ENCODE measurements around the gene STXBP4. TPM values are rescaled to one million over a fixed set of nuclear protein-coding genes. Genes with fewer than 3 reads are reported as not detected.

Gene STXBP4
- polyA plus RNA-seq, 1 donor (not counting 4 experiments of a cell fraction or from before 2014, with no cell fraction given): 4.2 TPM

DNA sequence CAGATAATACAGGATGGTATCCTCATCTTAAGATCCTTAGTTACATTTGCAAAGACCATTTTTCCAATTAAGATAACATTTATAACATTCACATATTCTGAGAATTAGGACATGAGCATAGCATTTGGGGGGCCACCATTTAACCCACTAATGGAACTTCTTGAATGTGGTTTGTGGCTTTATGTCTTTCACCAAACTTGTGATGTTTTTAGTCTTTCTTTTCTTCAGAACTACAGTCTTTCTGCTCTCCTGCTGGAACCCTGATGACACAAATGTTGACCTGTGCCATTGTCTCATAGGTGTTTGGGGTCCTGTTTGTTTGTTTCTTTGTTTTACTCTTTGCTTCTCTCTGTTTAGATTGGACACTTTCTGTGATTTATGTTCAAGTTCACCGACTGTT lies 23.3 kb upstream of the STXBP4 start:
- H3K27me3 ChIP-seq (ENCODE audit: control insufficient read depth, extremely low read depth, insufficient read depth, low read length): no peaks in the 10 kb centered on the region
- H4K20me1 ChIP-seq (ENCODE audit: control insufficient read depth, extremely low read depth, insufficient read depth, low read length): no peaks in the 10 kb centered on the region
- no peak overlapping the region for H3K27ac ChIP-seq (ENCODE audit: control insufficient read depth, insufficient read depth, low read length)
- H3K79me2 ChIP-seq (ENCODE audit: control insufficient read depth, insufficient read depth, low read length): no peaks in the 10 kb centered on the region
- no peak overlapping the region for H2AFZ ChIP-seq (ENCODE audit: control insufficient read depth, low read length)
- no peaks in the 10 kb centered on the region for H3K9me1 ChIP-seq (ENCODE audit: control insufficient read depth, extremely low read depth, insufficient read depth, low read length)
- H3K4me2 ChIP-seq (ENCODE audit: control insufficient read depth, extremely low read depth, insufficient read depth, low read depth, low read length): no peak overlapping the region
- TF ChIP-seq EZH2 (IDR thresholded peaks at IDR 0.05; ENCODE audit: low read length): no peak
- TF ChIP-seq, protein P1, sequence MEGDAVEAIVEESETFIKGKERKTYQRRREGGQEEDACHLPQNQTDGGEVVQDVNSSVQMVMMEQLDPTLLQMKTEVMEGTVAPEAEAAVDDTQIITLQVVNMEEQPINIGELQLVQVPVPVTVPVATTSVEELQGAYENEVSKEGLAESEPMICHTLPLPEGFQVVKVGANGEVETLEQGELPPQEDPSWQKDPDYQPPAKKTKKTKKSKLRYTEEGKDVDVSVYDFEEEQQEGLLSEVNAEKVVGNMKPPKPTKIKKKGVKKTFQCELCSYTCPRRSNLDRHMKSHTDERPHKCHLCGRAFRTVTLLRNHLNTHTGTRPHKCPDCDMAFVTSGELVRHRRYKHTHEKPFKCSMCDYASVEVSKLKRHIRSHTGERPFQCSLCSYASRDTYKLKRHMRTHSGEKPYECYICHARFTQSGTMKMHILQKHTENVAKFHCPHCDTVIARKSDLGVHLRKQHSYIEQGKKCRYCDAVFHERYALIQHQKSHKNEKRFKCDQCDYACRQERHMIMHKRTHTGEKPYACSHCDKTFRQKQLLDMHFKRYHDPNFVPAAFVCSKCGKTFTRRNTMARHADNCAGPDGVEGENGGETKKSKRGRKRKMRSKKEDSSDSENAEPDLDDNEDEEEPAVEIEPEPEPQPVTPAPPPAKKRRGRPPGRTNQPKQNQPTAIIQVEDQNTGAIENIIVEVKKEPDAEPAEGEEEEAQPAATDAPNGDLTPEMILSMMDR (optimal IDR thresholded peaks at IDR 0.05 in 1 of 3, IDR thresholded peaks at IDR 0.05 in 1 of 3, conservative IDR thresholded peaks at IDR 0.05 in 1 of 3; ENCODE audit: extremely low read depth in 1 of 3, insufficient read depth in 2 of 3, low read length in 3 of 3): no peak
- dilution Hi-C loops (cut with MboI; ENCODE audit: extremely low pct_ligation_motif_present, low sequenced_read_pairs): no loop called here
- H3K4me1 ChIP-seq (ENCODE audit: control insufficient read depth, extremely low read depth, insufficient read depth, low read length): peaks cover 9% of the 10 kb centered on the region
- H3K9ac ChIP-seq (ENCODE audit: control insufficient read depth, extremely low read depth, insufficient read depth, low read length): no peak overlapping the region
- DNase-seq (ENCODE audit: low read depth, low spot score) (no peak), FAIRE-seq (no peak)
- no peaks in the 10 kb centered on the region for H3K9me3 ChIP-seq (ENCODE audit: control insufficient read depth, low read depth, low read length)
- no peak overlapping the region for H3K4me3 ChIP-seq (ENCODE audit: control insufficient read depth in 2 of 3, extremely low read depth in 1 of 3, insufficient read depth in 2 of 3, low read depth in 1 of 3, low read length in 3 of 3)
- H3K36me3 ChIP-seq (ENCODE audit: control insufficient read depth in 2 of 2, extremely low read depth in 1 of 2, insufficient read depth in 2 of 2, low read length in 2 of 2): peaks cover 9 to 17% of the 10 kb centered on the region in 2 experiments

DNA sequence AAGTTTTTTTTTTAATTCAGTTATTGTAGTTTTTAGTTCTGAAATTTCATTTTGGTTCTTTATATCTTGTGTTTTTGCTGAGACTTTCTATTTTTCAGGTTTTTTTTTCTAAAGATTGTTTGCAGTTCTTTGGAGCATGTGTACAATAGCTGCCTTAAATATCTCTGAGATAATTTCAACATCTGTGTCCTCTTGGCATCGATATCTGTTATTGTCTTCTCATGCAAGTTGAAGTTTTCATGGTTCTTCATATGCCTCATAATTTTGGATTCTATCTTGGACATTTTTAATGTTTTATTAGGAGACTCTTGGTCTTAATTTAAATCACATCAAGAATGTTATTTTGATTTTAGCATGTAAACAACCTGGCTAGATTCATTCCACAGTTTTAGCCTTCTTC lies 22.9 kb upstream of the STXBP4 start:
- H3K4me1 ChIP-seq (ENCODE audit: control insufficient read depth, extremely low read depth, insufficient read depth, low read length): peaks cover 9% of the 10 kb centered on the region
- H3K4me2 ChIP-seq (ENCODE audit: control insufficient read depth, extremely low read depth, insufficient read depth, low read depth, low read length): no peak overlapping the region
- dilution Hi-C loops (cut with MboI; ENCODE audit: extremely low pct_ligation_motif_present, low sequenced_read_pairs): no loop called here
- FAIRE-seq (no peak), DNase-seq (ENCODE audit: low read depth, low spot score) (no peak)
- H3K27ac ChIP-seq (ENCODE audit: control insufficient read depth, insufficient read depth, low read length): no peak overlapping the region
- H3K36me3 ChIP-seq (ENCODE audit: control insufficient read depth in 2 of 2, extremely low read depth in 1 of 2, insufficient read depth in 2 of 2, low read length in 2 of 2): peaks cover 9 to 17% of the 10 kb centered on the region in 2 experiments
- H3K4me3 ChIP-seq (ENCODE audit: control insufficient read depth in 2 of 3, extremely low read depth in 1 of 3, insufficient read depth in 2 of 3, low read depth in 1 of 3, low read length in 3 of 3): no peak overlapping the region
- no peak overlapping the region for H3K9ac ChIP-seq (ENCODE audit: control insufficient read depth, extremely low read depth, insufficient read depth, low read length)
- H3K9me3 ChIP-seq (ENCODE audit: control insufficient read depth, low read depth, low read length): no peaks in the 10 kb centered on the region
- no peaks in the 10 kb centered on the region for H3K79me2 ChIP-seq (ENCODE audit: control insufficient read depth, insufficient read depth, low read length)
- H3K9me1 ChIP-seq (ENCODE audit: control insufficient read depth, extremely low read depth, insufficient read depth, low read length): no peaks in the 10 kb centered on the region
- H4K20me1 ChIP-seq (ENCODE audit: control insufficient read depth, extremely low read depth, insufficient read depth, low read length): no peaks in the 10 kb centered on the region
- no peak overlapping the region for H2AFZ ChIP-seq (ENCODE audit: control insufficient read depth, low read length)
- no peaks in the 10 kb centered on the region for H3K27me3 ChIP-seq (ENCODE audit: control insufficient read depth, extremely low read depth, insufficient read depth, low read length)
- TF ChIP-seq EZH2 (IDR thresholded peaks at IDR 0.05; ENCODE audit: low read length): no peak
- TF ChIP-seq, protein P1 (optimal IDR thresholded peaks at IDR 0.05 in 1 of 3, IDR thresholded peaks at IDR 0.05 in 1 of 3, conservative IDR thresholded peaks at IDR 0.05 in 1 of 3; ENCODE audit: extremely low read depth in 1 of 3, insufficient read depth in 2 of 3, low read length in 3 of 3): no peak
